SK-N-SH (cell line): ENCODE data around the gene GARRE1.

ENCODE experiments used
- FOXM1 ChIP-seq: IDR thresholded peaks from 2 replicates; pipeline ENCODE4 v1.4.0; 2012; ENCODE audit warnings: low read depth, mild to moderate bottlenecking
- JUND ChIP-seq: IDR thresholded peaks from 2 replicates; pipeline ENCODE4 v1.4.0; 2012
- MEF2A ChIP-seq: IDR thresholded peaks from 2 replicates; pipeline ENCODE4 v1.4.0; 2012; ENCODE audit warnings: low read depth, borderline replicate concordance
- POLR2AphosphoS5 ChIP-seq: IDR thresholded peaks from 2 replicates; pipeline ENCODE4 v1.6.1; 2012; ENCODE audit warnings: low read depth, low read length
- RFX5 ChIP-seq: IDR thresholded peaks from 2 replicates; pipeline ENCODE4 v1.6.1; 2012; ENCODE audit warnings: mild to moderate bottlenecking, improper control_type of control experiment, low read length
- SIN3A ChIP-seq: IDR thresholded peaks from 2 replicates; pipeline ENCODE4 v1.6.1; 2012; ENCODE audit warnings: low read depth, mild to moderate bottlenecking, low read length, moderate library complexity, borderline replicate concordance
- TF ChIP-seq, protein P1 (sequence below): fragments of 200-600 bp; sonication (generic); IDR thresholded peaks from 2 replicates; pipeline ENCODE4 v1.6.1; 2017; ENCODE audit warnings: antibody characterized with exemption, mild to moderate bottlenecking, moderate library complexity
- TF ChIP-seq, protein P2 (sequence below): IDR thresholded peaks from 2 replicates; pipeline ENCODE4 v1.6.1; 2012; ENCODE audit warnings: mild to moderate bottlenecking, low read depth, low read length, moderate library complexity
- TF ChIP-seq, protein P3 (sequence below): IDR thresholded peaks from 2 replicates; pipeline ENCODE4 v1.4.0; 2012; ENCODE audit warnings: low read depth, borderline replicate concordance
- TF ChIP-seq, protein P4 (sequence below): IDR thresholded peaks from 2 replicates; pipeline ENCODE4 v1.4.0; 2012; ENCODE audit warnings: low read depth, borderline replicate concordance

DNA sequence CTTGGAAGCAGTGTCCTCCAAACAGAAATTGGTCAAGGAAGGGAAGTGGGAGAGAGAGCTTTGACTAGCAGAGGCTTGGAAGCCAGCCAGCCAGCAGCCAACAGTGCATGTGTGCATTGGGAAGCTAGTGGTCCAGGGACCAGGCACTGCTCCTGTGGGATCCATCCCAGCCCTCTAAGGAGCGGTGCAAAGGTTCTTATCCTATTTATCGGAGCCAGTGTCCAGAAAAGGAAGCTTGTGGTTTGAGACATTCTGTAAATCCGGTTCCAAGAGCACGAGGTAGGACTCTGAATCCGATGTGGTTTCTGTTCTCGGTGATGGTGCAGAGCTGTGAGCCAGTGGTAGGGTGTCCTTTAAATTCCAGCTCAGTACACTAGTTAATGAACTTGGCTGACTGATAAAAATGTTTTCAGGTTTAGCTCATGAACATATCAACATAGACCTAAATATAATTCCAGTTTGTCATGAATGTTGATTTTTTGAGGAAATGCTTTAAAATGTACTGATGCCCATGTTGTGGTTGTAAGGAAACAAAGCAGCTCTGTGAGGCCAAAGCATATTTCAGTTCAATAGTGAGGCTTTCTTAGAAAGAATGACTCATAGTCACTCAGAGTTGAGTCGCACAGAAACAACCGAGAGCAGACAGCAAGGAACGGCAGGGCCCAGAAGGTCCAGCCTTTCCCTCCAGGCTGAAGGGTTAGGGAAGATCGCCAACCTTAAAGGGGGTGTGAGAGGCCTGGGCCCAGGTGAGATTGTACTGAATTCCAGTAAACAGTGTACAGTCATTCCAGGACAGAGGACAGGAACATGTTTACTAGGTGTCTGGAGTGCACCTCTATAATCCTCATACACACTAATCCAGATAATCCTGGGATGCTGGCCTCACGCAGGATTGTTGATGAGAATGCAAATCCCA, 21.5 kb upstream of the GARRE1 start:
- TF ChIP-seq POLR2AphosphoS5: no peak
- TF ChIP-seq, protein P1, sequence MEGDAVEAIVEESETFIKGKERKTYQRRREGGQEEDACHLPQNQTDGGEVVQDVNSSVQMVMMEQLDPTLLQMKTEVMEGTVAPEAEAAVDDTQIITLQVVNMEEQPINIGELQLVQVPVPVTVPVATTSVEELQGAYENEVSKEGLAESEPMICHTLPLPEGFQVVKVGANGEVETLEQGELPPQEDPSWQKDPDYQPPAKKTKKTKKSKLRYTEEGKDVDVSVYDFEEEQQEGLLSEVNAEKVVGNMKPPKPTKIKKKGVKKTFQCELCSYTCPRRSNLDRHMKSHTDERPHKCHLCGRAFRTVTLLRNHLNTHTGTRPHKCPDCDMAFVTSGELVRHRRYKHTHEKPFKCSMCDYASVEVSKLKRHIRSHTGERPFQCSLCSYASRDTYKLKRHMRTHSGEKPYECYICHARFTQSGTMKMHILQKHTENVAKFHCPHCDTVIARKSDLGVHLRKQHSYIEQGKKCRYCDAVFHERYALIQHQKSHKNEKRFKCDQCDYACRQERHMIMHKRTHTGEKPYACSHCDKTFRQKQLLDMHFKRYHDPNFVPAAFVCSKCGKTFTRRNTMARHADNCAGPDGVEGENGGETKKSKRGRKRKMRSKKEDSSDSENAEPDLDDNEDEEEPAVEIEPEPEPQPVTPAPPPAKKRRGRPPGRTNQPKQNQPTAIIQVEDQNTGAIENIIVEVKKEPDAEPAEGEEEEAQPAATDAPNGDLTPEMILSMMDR: no peak
- TF ChIP-seq, protein P2, sequence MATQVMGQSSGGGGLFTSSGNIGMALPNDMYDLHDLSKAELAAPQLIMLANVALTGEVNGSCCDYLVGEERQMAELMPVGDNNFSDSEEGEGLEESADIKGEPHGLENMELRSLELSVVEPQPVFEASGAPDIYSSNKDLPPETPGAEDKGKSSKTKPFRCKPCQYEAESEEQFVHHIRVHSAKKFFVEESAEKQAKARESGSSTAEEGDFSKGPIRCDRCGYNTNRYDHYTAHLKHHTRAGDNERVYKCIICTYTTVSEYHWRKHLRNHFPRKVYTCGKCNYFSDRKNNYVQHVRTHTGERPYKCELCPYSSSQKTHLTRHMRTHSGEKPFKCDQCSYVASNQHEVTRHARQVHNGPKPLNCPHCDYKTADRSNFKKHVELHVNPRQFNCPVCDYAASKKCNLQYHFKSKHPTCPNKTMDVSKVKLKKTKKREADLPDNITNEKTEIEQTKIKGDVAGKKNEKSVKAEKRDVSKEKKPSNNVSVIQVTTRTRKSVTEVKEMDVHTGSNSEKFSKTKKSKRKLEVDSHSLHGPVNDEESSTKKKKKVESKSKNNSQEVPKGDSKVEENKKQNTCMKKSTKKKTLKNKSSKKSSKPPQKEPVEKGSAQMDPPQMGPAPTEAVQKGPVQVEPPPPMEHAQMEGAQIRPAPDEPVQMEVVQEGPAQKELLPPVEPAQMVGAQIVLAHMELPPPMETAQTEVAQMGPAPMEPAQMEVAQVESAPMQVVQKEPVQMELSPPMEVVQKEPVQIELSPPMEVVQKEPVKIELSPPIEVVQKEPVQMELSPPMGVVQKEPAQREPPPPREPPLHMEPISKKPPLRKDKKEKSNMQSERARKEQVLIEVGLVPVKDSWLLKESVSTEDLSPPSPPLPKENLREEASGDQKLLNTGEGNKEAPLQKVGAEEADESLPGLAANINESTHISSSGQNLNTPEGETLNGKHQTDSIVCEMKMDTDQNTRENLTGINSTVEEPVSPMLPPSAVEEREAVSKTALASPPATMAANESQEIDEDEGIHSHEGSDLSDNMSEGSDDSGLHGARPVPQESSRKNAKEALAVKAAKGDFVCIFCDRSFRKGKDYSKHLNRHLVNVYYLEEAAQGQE: no peak; the same call in 1 of the 2 replicates
- peak; percentile 72; the same call in 1 of the 2 replicates for TF ChIP-seq MEF2A
- peak; percentile 80 for TF ChIP-seq JUND
- TF ChIP-seq, protein P3, sequence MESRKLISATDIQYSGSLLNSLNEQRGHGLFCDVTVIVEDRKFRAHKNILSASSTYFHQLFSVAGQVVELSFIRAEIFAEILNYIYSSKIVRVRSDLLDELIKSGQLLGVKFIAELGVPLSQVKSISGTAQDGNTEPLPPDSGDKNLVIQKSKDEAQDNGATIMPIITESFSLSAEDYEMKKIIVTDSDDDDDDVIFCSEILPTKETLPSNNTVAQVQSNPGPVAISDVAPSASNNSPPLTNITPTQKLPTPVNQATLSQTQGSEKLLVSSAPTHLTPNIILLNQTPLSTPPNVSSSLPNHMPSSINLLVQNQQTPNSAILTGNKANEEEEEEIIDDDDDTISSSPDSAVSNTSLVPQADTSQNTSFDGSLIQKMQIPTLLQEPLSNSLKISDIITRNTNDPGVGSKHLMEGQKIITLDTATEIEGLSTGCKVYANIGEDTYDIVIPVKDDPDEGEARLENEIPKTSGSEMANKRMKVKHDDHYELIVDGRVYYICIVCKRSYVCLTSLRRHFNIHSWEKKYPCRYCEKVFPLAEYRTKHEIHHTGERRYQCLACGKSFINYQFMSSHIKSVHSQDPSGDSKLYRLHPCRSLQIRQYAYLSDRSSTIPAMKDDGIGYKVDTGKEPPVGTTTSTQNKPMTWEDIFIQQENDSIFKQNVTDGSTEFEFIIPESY: no peak
- TF ChIP-seq FOXM1: no peak
- TF ChIP-seq RFX5: no peak
- TF ChIP-seq, protein P4, sequence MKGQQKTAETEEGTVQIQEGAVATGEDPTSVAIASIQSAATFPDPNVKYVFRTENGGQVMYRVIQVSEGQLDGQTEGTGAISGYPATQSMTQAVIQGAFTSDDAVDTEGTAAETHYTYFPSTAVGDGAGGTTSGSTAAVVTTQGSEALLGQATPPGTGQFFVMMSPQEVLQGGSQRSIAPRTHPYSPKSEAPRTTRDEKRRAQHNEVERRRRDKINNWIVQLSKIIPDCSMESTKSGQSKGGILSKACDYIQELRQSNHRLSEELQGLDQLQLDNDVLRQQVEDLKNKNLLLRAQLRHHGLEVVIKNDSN: no peak
- TF ChIP-seq SIN3A: peak; percentile 12; the same call in 1 of the 2 replicates
